IMR-90 (cell line): Measurements from ENCODE around the gene DDR1. TPM values are rescaled to one million over a fixed set of nuclear protein-coding genes. Genes with fewer than 3 reads are reported as not detected.

Experiments
- ATAC-seq: fragments of 200-7000 bp; cut with Tn5 transposase; 2 replicates; pipeline ENCODE4 v1.9.1; 2020; ENCODE audit warnings: low read depth, mild to moderate bottlenecking, moderate library complexity
- BruUV-seq: library from RNA; stranded (reverse); fragments of 400-500 nt; replicated peaks from 2 replicates; lab custom pipeline; 2021; lab: Mats Ljungman, UMichigan
- CTCF ChIA-PET: fragments of 300-600 bp; formaldehyde crosslinking; extraction: SDS; loops from one replicate; lab custom pipeline; 2021; ENCODE audit warnings: antibody characterized with exemption; lab: Yijun Ruan, JAX
- POLR2A ChIA-PET: fragments of 300-600 bp; sonication (Branson Sonifier 250); formaldehyde crosslinking; loops from one replicate; lab custom pipeline; 2022; ENCODE audit warnings: antibody characterized with exemption; ENCODE audit not compliant: unreplicated experiment; lab: Charles Lee
- DNase-seq: peaks from one replicate; pipeline ENCODE4 v3.0.0; 2013
- H2AFZ ChIP-seq: replicated peaks from 2 replicates; pipeline ENCODE3; 2013; ENCODE audit warnings: low read length, mild to moderate bottlenecking; ENCODE audit not compliant: poor library complexity
- H2AK5ac ChIP-seq: 2 replicates; pipeline ENCODE4 v1.6.1; 2013; ENCODE audit warnings: low read depth, low read length, inconsistent platforms
- H2AK9ac ChIP-seq: replicated peaks from 2 replicates; pipeline ENCODE3; 2013; ENCODE audit warnings: mild to moderate bottlenecking, low read depth, low read length, moderate library complexity; ENCODE audit not compliant: poor library complexity
- H2BK120ac ChIP-seq: 2 replicates; pipeline ENCODE4 v1.6.1; 2013; ENCODE audit warnings: low read depth, low read length, inconsistent platforms
- H2BK15ac ChIP-seq: 3 replicates; pipeline ENCODE4 v1.6.1; 2013; ENCODE audit warnings: low read depth, low read length, inconsistent platforms
- H2BK20ac ChIP-seq: 2 replicates; pipeline ENCODE4 v1.6.1; 2013; ENCODE audit warnings: low read depth, mild to moderate bottlenecking, inconsistent platforms, low read length, moderate library complexity
- H2BK5ac ChIP-seq: 2 replicates; pipeline ENCODE4 v1.6.1; 2013; ENCODE audit warnings: mild to moderate bottlenecking, low read depth, low read length, inconsistent platforms; ENCODE audit not compliant: poor library complexity, severe bottlenecking
- H3K14ac ChIP-seq: replicated peaks from 2 replicates; pipeline ENCODE4 v1.6.1; 2013; ENCODE audit warnings: low read depth, low read length, inconsistent platforms
- H3K18ac ChIP-seq: 2 replicates; pipeline ENCODE4 v1.6.1; 2013; ENCODE audit warnings: low read depth, low read length, control low read depth
- H3K23ac ChIP-seq: 2 replicates; pipeline ENCODE4 v1.6.1; 2013; ENCODE audit warnings: low read depth, low read length, inconsistent platforms
- H3K27ac ChIP-seq: 2 replicates; pipeline ENCODE4 v1.5.1; 2013; ENCODE audit warnings: mild to moderate bottlenecking, control low read depth, low read length; ENCODE audit not compliant: insufficient read depth
- H3K27me3 ChIP-seq: 2 replicates; pipeline ENCODE4 v1.6.1; 2013; ENCODE audit warnings: low read length; ENCODE audit not compliant: control insufficient read depth, insufficient read depth
- H3K36me3 ChIP-seq: 2 replicates; pipeline ENCODE4 v1.6.1; 2013; ENCODE audit warnings: low read length, mixed read lengths; ENCODE audit not compliant: control insufficient read depth, insufficient read depth
- H3K4ac ChIP-seq: 2 replicates; pipeline ENCODE4 v1.6.1; 2013; ENCODE audit warnings: low read depth, low read length, inconsistent platforms
- H3K4me1 ChIP-seq: 2 replicates; pipeline ENCODE4 v1.6.1; 2013; ENCODE audit warnings: low read length, mixed read lengths; ENCODE audit not compliant: control insufficient read depth, insufficient read depth
- H3K4me2 ChIP-seq: 2 replicates; pipeline ENCODE4 v1.6.1; 2013; ENCODE audit warnings: low read depth, mild to moderate bottlenecking, control low read depth, low read length, moderate library complexity
- H3K4me3 ChIP-seq: 2 replicates; pipeline ENCODE4 v1.5.1; 2013; ENCODE audit warnings: low read depth, mild to moderate bottlenecking, control low read depth, low read length, moderate library complexity; ENCODE audit not compliant: insufficient read depth
- H3K56ac ChIP-seq: 2 replicates; pipeline ENCODE4 v1.6.1; 2013; ENCODE audit warnings: low read length, inconsistent platforms; ENCODE audit not compliant: insufficient read depth; ENCODE audit errors: extremely low read depth
- H3K79me1 ChIP-seq, 2 experiments: 2 replicates each; pipeline ENCODE4 v1.6.1; 2013; ENCODE audit warnings: low read length in 2 of 2, inconsistent platforms in 1 of 2, low read depth in 1 of 2
- H3K9ac ChIP-seq: 2 replicates; pipeline ENCODE4 v1.6.1; 2013; ENCODE audit warnings: low read depth, low read length, control low read depth
- H3K9me1 ChIP-seq: 2 replicates; pipeline ENCODE4 v1.6.1; 2013; ENCODE audit warnings: low read length, inconsistent platforms; ENCODE audit not compliant: insufficient read depth
- H3K9me3 ChIP-seq: 2 replicates; pipeline ENCODE4 v1.6.1; 2013; ENCODE audit warnings: low read length; ENCODE audit not compliant: control insufficient read depth, insufficient read depth
- H4K20me1 ChIP-seq: 2 replicates; pipeline ENCODE4 v1.6.1; 2013; ENCODE audit warnings: low read length, inconsistent platforms; ENCODE audit not compliant: insufficient read depth
- H4K5ac ChIP-seq: 2 replicates; pipeline ENCODE4 v1.6.1; 2013; ENCODE audit warnings: mild to moderate bottlenecking, low read depth, low read length, control low read depth
- H4K8ac ChIP-seq, 2 experiments: 2 replicates each; pipeline ENCODE4 v1.6.1; 2013; ENCODE audit warnings: low read depth in 2 of 2, low read length in 2 of 2, control low read depth in 1 of 2, inconsistent platforms in 1 of 2
- H4K91ac ChIP-seq: 2 replicates; pipeline ENCODE4 v1.6.1; 2013; ENCODE audit warnings: low read depth, low read length, inconsistent platforms; ENCODE audit not compliant: insufficient read depth
- CEBPB ChIP-seq: IDR thresholded peaks from 2 replicates; pipeline ENCODE4 v1.6.1; 2012; ENCODE audit warnings: low read depth, low read length, improper control_type of control experiment
- CHD1 ChIP-seq: IDR thresholded peaks from 2 replicates; pipeline ENCODE4 v1.6.1; 2012; ENCODE audit warnings: low read depth, low read length, improper control_type of control experiment
- CTCF ChIP-seq: conservative IDR thresholded peaks from 2 replicates; pipeline ENCODE4 v1.5.1; 2012; ENCODE audit warnings: mild to moderate bottlenecking, low read depth, low read length, improper control_type of control experiment
- ELK1 ChIP-seq: fragments of 150-350 bp; IDR thresholded peaks from 2 replicates; pipeline ENCODE4 v1.6.1; 2016; ENCODE audit warnings: low read depth, mild to moderate bottlenecking, low read length, moderate library complexity, borderline replicate concordance
- MAFK ChIP-seq: IDR thresholded peaks from 2 replicates; pipeline ENCODE4 v1.6.1; 2012; ENCODE audit warnings: low read depth, low read length, improper control_type of control experiment
- MAZ ChIP-seq: IDR thresholded peaks from 2 replicates; pipeline ENCODE4 v1.6.1; 2012; ENCODE audit warnings: low read depth, mild to moderate bottlenecking, low read length, improper control_type of control experiment, moderate library complexity, borderline replicate concordance
- MXI1 ChIP-seq: IDR thresholded peaks from 2 replicates; pipeline ENCODE4 v1.6.1; 2012; ENCODE audit warnings: low read depth, mild to moderate bottlenecking, low read length, moderate library complexity, borderline replicate concordance
- NFE2L2 ChIP-seq: fragments of 150-350 bp; IDR thresholded peaks from 2 replicates; pipeline ENCODE4 v1.6.1; 2016; ENCODE audit warnings: low read depth, mild to moderate bottlenecking, low read length
- POLR2A ChIP-seq: IDR thresholded peaks from 2 replicates; pipeline ENCODE4 v1.6.1; 2012; ENCODE audit warnings: mild to moderate bottlenecking, low read depth, low read length
- RCOR1 ChIP-seq: IDR thresholded peaks from 2 replicates; pipeline ENCODE4 v1.6.1; 2012; ENCODE audit warnings: mild to moderate bottlenecking, low read length, improper control_type of control experiment; ENCODE audit not compliant: insufficient replicate concordance
- RFX5 ChIP-seq: IDR thresholded peaks from 2 replicates; pipeline ENCODE4 v1.8.0; 2012; ENCODE audit warnings: low read depth, mild to moderate bottlenecking, low read length, moderate library complexity
- SMC3 ChIP-seq: fragments of 150-350 bp; IDR thresholded peaks from 2 replicates; pipeline ENCODE4 v1.6.1; 2016; ENCODE audit warnings: low read depth, mild to moderate bottlenecking, antibody characterized with exemption, low read length, moderate library complexity
- USF2 ChIP-seq: fragments of 150-350 bp; IDR thresholded peaks from 2 replicates; pipeline ENCODE4 v1.6.1; 2017; ENCODE audit warnings: mild to moderate bottlenecking, antibody characterized with exemption, low read length, low read depth
- WGBS, 2 experiments: methylation state at CpG; one replicate each; pipeline versions ENCODE4 v1.1.5 to v1.1.7; 2013; ENCODE audit warnings: missing lambda C conversion rate in 2 of 2; ENCODE audit not compliant: insufficient read length in 1 of 2; ENCODE audit errors: extremely low coverage in 2 of 2; 5-methylcytosine and 5-hydroxymethylcytosine counted together
- dilution Hi-C: fragments of 300-500 bp; cut with HindIII; formaldehyde crosslinking; loops from one replicate; pipeline ENCODE4 v1.14.3; 2018; ENCODE audit warnings: low sequenced_read_pairs; ENCODE audit not compliant: unreplicated experiment
- in situ Hi-C: fragments of 300-500 bp; cut with MboI; formaldehyde crosslinking; loops from 3 replicates; pipeline ENCODE4 v1.14.3; 2019; ENCODE audit warnings: low sequenced_read_pairs, inconsistent platforms, mixed read lengths
- intact Hi-C: fragments of 100-400 bp; cut with micrococcal nuclease; formaldehyde crosslinking; loops from 2 replicates; pipeline ENCODE4 v1.10.0; 2022
- polyA plus RNA-seq, 3 experiments: library from polyadenylated mRNA; depleted of rRNA; stranded (reverse); fragments of >200 nt; gene quantifications; 2 replicates each; pipeline ENCODE4 v1.2.3, GENCODE V29; 2012; ENCODE audit warnings: low replicate concordance in 1 of 3
- total RNA-seq: library from RNA; depleted of rRNA; stranded (reverse); fragments of >200 nt; gene quantifications from 2 replicates; pipeline ENCODE4 v1.2.3, GENCODE V29; 2012

DDR1 gene
- total and polyA plus RNA-seq, 2 of the 4 experiments (the other 2 are of a cell fraction), result 5.6 to 19.6 TPM

GRCh38 chr6:30884521-30885480 is 482 bp downstream of the DDR1 start:
- H3K27ac ChIP-seq, result peak overlapping the region; percentile 69
- peak overlapping the region; percentile 91 for H3K4ac ChIP-seq
- H2AK9ac ChIP-seq, result peak overlapping the region; percentile 93
- peaks cover 8% of the 10 kb centered on the region for H3K36me3 ChIP-seq
- H2BK15ac ChIP-seq, result 0 out of 3 replicates have a peak overlapping the region, but pooled peaks have one; percentile 43
- H3K23ac ChIP-seq, result peak overlapping the region; percentile 86
- in situ Hi-C loops, result no loop called here
- no TSS peak for BruUV-seq
- H3K4me3 ChIP-seq, result peak overlapping the region; percentile 81
- peak overlapping the region; percentile 96 for H3K4me2 ChIP-seq
- CTCF ChIA-PET, result no interaction called here
- TF ChIP-seq CEBPB (no peak), MAFK (no peak), USF2 (no peak), POLR2A (no peak), CTCF (no peak), CHD1 (no peak), MXI1 (no peak), SMC3 (no peak), ELK1 (no peak), MAZ (no peak), NFE2L2 (no peak), RCOR1 (no peak), RFX5 (no peak)
- 0 out of 2 replicates have a peak overlapping the region, but pooled peaks have one; percentile 82 for H2BK120ac ChIP-seq
- H2BK5ac ChIP-seq, result peak overlapping the region; percentile 56
- H3K9ac ChIP-seq, result peak overlapping the region; percentile 66
- 5% methylated on average over 15 of the region's 59 CpGs; no CpG with 5 or more reads in 1 of the 2 experiments for WGBS, 2 experiments
- peak overlapping the region; percentile 78 for H2AK5ac ChIP-seq
- no peaks in the 10 kb centered on the region for H4K20me1 ChIP-seq
- H4K91ac ChIP-seq, result peak overlapping the region; percentile 66
- ATAC-seq (peak; percentile 16), DNase-seq (peak; percentile 15)
- no peaks in the 10 kb centered on the region for H3K27me3 ChIP-seq
- H3K14ac ChIP-seq, result peak overlapping the region; percentile 90
- peak overlapping the region; percentile 7 for H3K18ac ChIP-seq
- no peaks in the 10 kb centered on the region for H3K9me3 ChIP-seq
- peaks cover 25 to 45% of the 10 kb centered on the region in 2 experiments for H3K79me1 ChIP-seq
- peak overlapping the region; percentile 24 to 27; a peak in 2 of 4 replicates for H4K8ac ChIP-seq
- peak overlapping the region; percentile 35 for H4K5ac ChIP-seq
- intact Hi-C loops, result no loop called here
- peaks cover 15% of the 10 kb centered on the region for H3K9me1 ChIP-seq
- H3K4me1 ChIP-seq, result peaks cover 48% of the 10 kb centered on the region
- dilution Hi-C loops, result no loop called here
- 0 out of 2 replicates have a peak overlapping the region, but pooled peaks have one; percentile 21 for H3K56ac ChIP-seq
- POLR2A ChIA-PET, result interaction anchor here (0.5 kb wide), 1 partner anchor 45 kb away, joined by 3 read pairs; no protein-coding TSS in a partner anchor
- no peak overlapping the region for H2BK20ac ChIP-seq
- H2AFZ ChIP-seq, result peak overlapping the region; percentile 82
